Karpas-422 (cell line): ENCODE results near the gene BEST4. TPM values are rescaled to one million over a fixed set of nuclear protein-coding genes. Genes with fewer than 3 reads are reported as not detected.

ENCODE experiments used
- DNase-seq: peaks from one replicate; pipeline ENCODE4 v3.0.0-alpha.2; 2015
- H2AFZ ChIP-seq: fragments of 200-600 bp; sonication (generic); 2 replicates; pipeline ENCODE4 v1.6.1; 2014; ENCODE audit warnings: antibody characterized with exemption, low read length, mixed read lengths
- H3K27ac ChIP-seq: fragments of 200-600 bp; sonication (generic); 2 replicates; pipeline ENCODE4 v1.5.1; 2014; ENCODE audit warnings: mild to moderate bottlenecking, low read length, moderate library complexity
- H3K27me3 ChIP-seq: fragments of 200-600 bp; sonication (generic); 2 replicates; pipeline ENCODE4 v1.6.1; 2014; ENCODE audit warnings: low read length, mixed read lengths
- H3K36me3 ChIP-seq: fragments of 200-600 bp; sonication (generic); 2 replicates; pipeline ENCODE4 v1.6.1; 2014; ENCODE audit warnings: low read length, mixed read lengths; ENCODE audit not compliant: insufficient read depth
- H3K4me1 ChIP-seq: fragments of 200-600 bp; sonication (generic); 2 replicates; pipeline ENCODE4 v1.6.1; 2014; ENCODE audit warnings: mild to moderate bottlenecking, low read length, mixed read lengths
- H3K4me2 ChIP-seq: fragments of 200-600 bp; sonication (generic); 2 replicates; pipeline ENCODE4 v1.6.1; 2014; ENCODE audit warnings: low read length, low read depth, mild to moderate bottlenecking; ENCODE audit not compliant: poor library complexity, severe bottlenecking
- H3K4me3 ChIP-seq: fragments of 200-600 bp; sonication (generic); 2 replicates; pipeline ENCODE4 v1.5.1; 2014; ENCODE audit warnings: mild to moderate bottlenecking, antibody characterized with exemption, low read length, mixed read lengths
- H3K79me2 ChIP-seq: fragments of 200-600 bp; sonication (generic); 2 replicates; pipeline ENCODE4 v1.6.1; 2014; ENCODE audit warnings: mild to moderate bottlenecking, low read length, mixed read lengths
- H3K9ac ChIP-seq: fragments of 200-600 bp; sonication (generic); 2 replicates; pipeline ENCODE4 v1.6.0; 2014; ENCODE audit warnings: low read length
- H3K9me2 ChIP-seq: fragments of 200-600 bp; sonication (generic), shearing (Covaris generic); replicated peaks from 2 replicates; pipeline ENCODE4 v1.6.0; 2014; ENCODE audit warnings: mild to moderate bottlenecking, low read length, moderate library complexity; ENCODE audit not compliant: insufficient read depth
- H3K9me3 ChIP-seq: fragments of 300-700, 200-600 bp; sonication (generic); 2 replicates; pipeline ENCODE4 v1.6.1; 2014; ENCODE audit warnings: low read length, mixed read lengths
- H4K20me1 ChIP-seq: fragments of 200-600 bp; sonication (generic); 2 replicates; pipeline ENCODE4 v1.6.1; 2014; ENCODE audit warnings: mild to moderate bottlenecking, antibody characterized with exemption, low read length, low read depth; ENCODE audit not compliant: insufficient read depth
- total RNA-seq: library from RNA; depleted of rRNA; stranded (reverse); fragments of >200 nt; shearing (Covaris generic); gene quantifications from 2 replicates; pipeline ENCODE4 v1.2.3, GENCODE V29; 2014; ENCODE audit warnings: low replicate concordance; rRNA removed

Gene BEST4
- 1.0 and 1.3 TPM in 2 replicates for total RNA-seq

- Histone ChIP-seq H3K9me2 (no peaks in the 10 kb centered on the region), H3K79me2 (no peaks in the 10 kb centered on the region), H3K9ac (no peak within 1 kb of the TSS; the same call in 1 of the 2 replicates), H3K9me3 (no peaks in the 10 kb centered on the region), H3K4me1 (peaks cover 34% of the 10 kb centered on the region), H3K4me2 (no peak within 1 kb of the TSS), H2AFZ (no peak within 1 kb of the TSS), H3K27ac (no peak within 1 kb of the TSS), H3K27me3 (no peaks in the 10 kb centered on the region), H4K20me1 (no peaks in the 10 kb centered on the region), H3K4me3 (no peak within 1 kb of the TSS), H3K36me3 (no peaks in the 10 kb centered on the region)
- no peak for DNase-seq
Measured at GRCh38 chr1:44788120-44788860, at the start of gene BEST4. BEST4 (minus strand) TSS chr1:44788170; CDS start chr1:44787705, 465 bp downstream.

GRCh38 chr1:44835738-44836675 is 48.0 kb upstream of the BEST4 start:
- Histone ChIP-seq H3K4me1 (peaks cover 4% of the 10 kb centered on the region), H3K4me3 (no peak overlapping the region), H3K9me2 (no peaks in the 10 kb centered on the region), H3K36me3 (no peaks in the 10 kb centered on the region), H4K20me1 (no peaks in the 10 kb centered on the region), H3K27ac (no peak overlapping the region), H2AFZ (peak overlapping the region; percentile 81), H3K27me3 (no peaks in the 10 kb centered on the region), H3K9ac (peak overlapping the region; percentile 47; the same call in 1 of the 2 replicates), H3K9me3 (no peaks in the 10 kb centered on the region), H3K79me2 (no peaks in the 10 kb centered on the region), H3K4me2 (peak overlapping the region; percentile 41)
- peak; percentile 94 for DNase-seq

DNA sequence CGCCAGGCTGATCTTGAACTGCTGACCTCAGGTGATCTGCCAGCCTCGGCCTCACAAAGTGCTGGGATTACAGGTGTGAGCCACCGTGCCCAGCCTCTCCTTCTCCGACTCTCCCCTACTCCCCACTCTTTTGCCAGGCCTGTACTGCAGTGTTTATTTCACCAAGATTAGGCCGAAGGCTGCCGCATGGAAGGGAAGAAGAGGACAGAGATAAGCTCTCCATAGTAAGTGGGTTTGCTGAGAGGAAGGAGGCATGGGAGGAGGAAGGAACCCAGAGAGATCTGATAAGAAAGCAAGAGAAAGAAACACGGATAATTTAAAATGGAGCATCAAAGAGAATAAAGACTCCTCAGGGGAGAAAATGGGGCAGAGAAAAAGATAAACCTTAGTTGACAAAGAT is 46.4 kb upstream of the BEST4 start:
- H3K9me3 ChIP-seq, result no peaks in the 10 kb centered on the region
- H3K4me1 ChIP-seq, result peaks cover 4% of the 10 kb centered on the region
- H2AFZ ChIP-seq, result no peak overlapping the region
- H3K9me2 ChIP-seq, result no peaks in the 10 kb centered on the region
- H3K4me3 ChIP-seq, result no peak overlapping the region
- no peaks in the 10 kb centered on the region for H3K36me3 ChIP-seq
- no peaks in the 10 kb centered on the region for H4K20me1 ChIP-seq
- H3K4me2 ChIP-seq, result no peak overlapping the region
- no peak overlapping the region for H3K27ac ChIP-seq
- H3K79me2 ChIP-seq, result no peaks in the 10 kb centered on the region
- H3K27me3 ChIP-seq, result no peaks in the 10 kb centered on the region
- no peak for DNase-seq
- H3K9ac ChIP-seq, result no peak overlapping the region

DNA sequence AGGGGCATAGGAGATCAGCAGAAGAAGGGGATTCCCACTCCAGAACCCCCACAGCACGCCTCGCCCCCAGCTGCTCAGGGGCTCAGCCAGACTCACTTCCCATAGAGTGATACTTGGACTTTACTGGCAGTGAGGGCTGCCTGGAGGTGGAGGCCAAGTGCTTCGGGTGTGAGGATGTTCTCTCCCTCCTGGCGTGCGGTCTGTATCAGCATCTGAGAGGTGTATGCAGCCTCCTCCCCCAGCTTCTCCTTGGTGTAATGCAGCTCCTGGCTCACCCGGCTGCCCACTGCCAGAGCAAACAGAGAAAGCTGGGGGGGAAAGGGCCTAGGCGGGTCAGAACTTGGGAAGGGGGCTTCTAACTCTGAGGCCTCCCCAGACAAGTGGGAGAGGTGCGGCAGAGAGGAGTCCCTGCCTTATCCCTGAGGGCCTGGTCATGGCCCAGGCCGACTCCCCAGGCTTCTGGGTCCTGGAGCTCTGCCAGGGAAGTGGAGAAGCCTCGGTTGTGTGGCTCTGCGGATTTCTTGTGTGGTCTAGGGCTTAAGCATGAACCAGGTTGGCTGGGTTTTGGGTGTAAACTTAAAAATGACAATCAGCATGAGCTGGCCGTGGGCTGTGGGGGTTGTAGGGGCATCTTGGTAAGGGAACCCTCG is 44.2 kb upstream of the BEST4 start:
- Histone ChIP-seq H3K9ac (no peak overlapping the region), H3K79me2 (no peaks in the 10 kb centered on the region), H3K27ac (no peak overlapping the region), H4K20me1 (no peaks in the 10 kb centered on the region), H3K9me3 (no peaks in the 10 kb centered on the region), H3K36me3 (no peaks in the 10 kb centered on the region), H3K9me2 (no peaks in the 10 kb centered on the region), H3K27me3 (no peaks in the 10 kb centered on the region), H3K4me2 (no peak overlapping the region), H3K4me3 (no peak overlapping the region), H3K4me1 (peaks cover 4% of the 10 kb centered on the region), H2AFZ (no peak overlapping the region)
- DNase-seq, result no peak

GRCh38 chr1:44831516-44831915 is 43.5 kb upstream of the BEST4 start:
- Histone ChIP-seq H3K27me3 (no peaks in the 10 kb centered on the region), H3K27ac (no peak overlapping the region), H3K9ac (no peak overlapping the region), H3K9me2 (no peaks in the 10 kb centered on the region), H3K4me1 (peaks cover 4% of the 10 kb centered on the region), H3K4me3 (no peak overlapping the region), H3K36me3 (no peaks in the 10 kb centered on the region), H3K9me3 (no peaks in the 10 kb centered on the region), H3K4me2 (no peak overlapping the region), H4K20me1 (no peaks in the 10 kb centered on the region), H2AFZ (no peak overlapping the region), H3K79me2 (no peaks in the 10 kb centered on the region)
- DNase-seq, result no peak

DNA sequence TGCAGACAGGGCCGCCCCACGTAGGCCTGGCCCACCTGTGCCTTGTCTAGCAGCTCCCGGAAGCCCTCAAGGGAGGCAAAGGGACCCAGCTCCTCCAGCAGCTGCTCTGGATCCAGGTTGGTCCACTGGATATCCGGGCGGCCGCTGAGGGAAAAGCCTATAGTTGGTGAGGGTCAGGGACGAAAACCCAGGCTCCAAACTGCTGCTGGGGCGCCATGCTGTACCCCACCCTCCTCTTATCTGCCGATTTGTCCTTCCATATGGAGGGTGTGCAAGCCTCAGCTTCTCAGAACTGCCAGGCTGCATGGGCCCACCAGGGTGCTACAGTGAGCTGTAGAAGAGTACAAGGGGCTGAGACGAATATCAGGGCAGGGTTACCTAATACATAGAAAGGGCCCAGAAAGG is 42.9 kb upstream of the BEST4 start:
- no peaks in the 10 kb centered on the region for H3K27me3 ChIP-seq
- H3K9ac ChIP-seq, result no peak overlapping the region
- no peaks in the 10 kb centered on the region for H3K36me3 ChIP-seq
- no peaks in the 10 kb centered on the region for H3K9me3 ChIP-seq
- no peak overlapping the region for H3K4me2 ChIP-seq
- no peaks in the 10 kb centered on the region for H4K20me1 ChIP-seq
- peak; percentile 62 for DNase-seq
- no peaks in the 10 kb centered on the region for H3K9me2 ChIP-seq
- H3K4me1 ChIP-seq, result peaks cover under 1% of the 10 kb centered on the region
- no peaks in the 10 kb centered on the region for H3K79me2 ChIP-seq
- no peak overlapping the region for H2AFZ ChIP-seq
- no peak overlapping the region for H3K27ac ChIP-seq
- H3K4me3 ChIP-seq, result no peak overlapping the region

DNA sequence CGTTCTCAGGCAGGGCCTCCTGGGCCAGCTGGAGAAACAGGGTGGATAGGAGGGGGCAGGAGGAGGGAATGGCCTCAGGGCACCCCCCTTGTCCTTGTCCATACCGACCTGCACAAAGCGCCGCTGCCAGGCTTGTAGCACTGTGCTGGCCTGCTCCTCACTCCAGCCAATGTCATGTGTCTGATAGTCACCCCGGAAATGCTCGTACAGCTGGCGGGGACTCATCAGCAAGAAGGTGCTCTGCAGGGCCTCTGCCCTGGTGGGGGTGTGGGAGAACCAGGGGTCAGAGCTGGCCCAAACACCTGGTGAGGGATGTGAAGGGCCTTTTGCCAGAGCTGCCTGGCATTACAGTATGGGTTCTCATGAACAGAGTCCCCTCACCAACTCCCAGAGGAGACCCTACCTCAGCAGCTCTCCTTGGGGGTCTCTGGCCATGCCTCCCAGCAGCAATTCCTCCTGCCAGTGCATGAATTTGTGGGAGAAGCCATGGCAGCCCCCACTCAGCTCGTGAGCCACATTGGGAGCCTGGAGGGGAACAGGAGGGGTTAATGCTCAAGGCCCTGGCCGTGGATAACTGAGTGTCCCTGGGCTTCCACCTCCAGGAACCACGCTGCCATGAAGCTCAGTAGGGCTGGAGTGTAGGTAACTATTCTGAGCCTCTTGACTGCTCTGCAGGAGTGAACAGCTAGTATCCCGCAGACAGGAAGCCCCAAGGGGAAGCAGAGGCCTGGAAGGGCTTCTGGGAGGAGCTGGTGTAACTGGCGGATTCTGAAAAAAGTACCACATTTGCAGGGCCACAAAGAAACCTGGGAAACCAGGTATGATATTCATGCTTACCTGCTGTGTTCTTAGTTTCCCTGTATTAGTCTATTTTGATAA is 41.8 kb upstream of the BEST4 start:
- Histone ChIP-seq H3K4me3 (no peak overlapping the region), H3K27me3 (no peaks in the 10 kb centered on the region), H4K20me1 (no peaks in the 10 kb centered on the region), H3K79me2 (no peaks in the 10 kb centered on the region), H2AFZ (no peak overlapping the region), H3K9me3 (no peaks in the 10 kb centered on the region), H3K4me1 (no peaks in the 10 kb centered on the region), H3K36me3 (no peaks in the 10 kb centered on the region), H3K9ac (no peak overlapping the region), H3K9me2 (no peaks in the 10 kb centered on the region), H3K4me2 (no peak overlapping the region), H3K27ac (no peak overlapping the region)
- DNase-seq, result no peak
